ENCODE measurements around the gene TTC38.

The TTC38 gene

GRCh38 chr22:46319319-46319718 lies 51.5 kb downstream of the TTC38 start:
- Histone ChIP-seq H3K27me3 (ENCODE audit: control insufficient read depth, insufficient read depth, low read length) (no peaks in the 10 kb centered on the region), H3K36me3 (ENCODE audit: control insufficient read depth, insufficient read depth, low read length) (no peaks in the 10 kb centered on the region), H3K4me2 (ENCODE audit: low read length) (no peak overlapping the region), H3K4me3 (ENCODE audit: low read depth, low read length) (no peak overlapping the region), H3K79me2 (no peaks in the 10 kb centered on the region), H2AFZ (no peak overlapping the region), H3K27ac (no peak overlapping the region), H3K9me3 (ENCODE audit: control insufficient read depth, low read length) (no peaks in the 10 kb centered on the region), H3K9ac (no peak overlapping the region), H3K4me1 (no peaks in the 10 kb centered on the region)
- no peak for TF ChIP-seq CTCF (IDR thresholded peaks at IDR 0.05)

DNA sequence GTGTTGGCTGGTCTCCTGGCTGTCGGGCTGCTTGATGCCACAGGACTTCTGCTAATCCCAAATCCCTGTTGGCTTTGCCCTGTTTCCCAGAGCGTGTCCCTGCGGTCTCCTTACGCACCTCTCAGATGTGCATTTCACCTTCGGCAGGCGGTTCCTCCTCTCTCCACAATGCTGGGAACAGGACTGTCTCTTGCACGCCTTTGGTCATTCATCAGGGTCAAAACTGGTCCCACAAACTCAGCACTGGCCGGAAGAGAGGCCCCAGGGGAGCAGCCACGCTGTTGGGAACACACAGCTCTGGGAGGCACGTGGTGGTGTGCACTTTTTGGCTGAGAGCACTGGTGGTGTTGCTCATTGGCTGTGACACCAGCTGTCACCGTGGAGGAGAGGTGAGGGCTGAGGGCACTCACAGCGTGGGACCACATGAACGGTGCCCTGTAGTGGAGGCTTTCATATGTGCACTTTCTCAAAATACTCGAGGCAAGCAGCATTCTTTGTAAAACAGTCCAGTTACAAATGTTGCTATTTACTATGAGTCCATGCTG lies 52.4 kb downstream of the TTC38 start:
- Histone ChIP-seq H2AFZ (no peak overlapping the region), H3K9me3 (ENCODE audit: control insufficient read depth, low read length) (no peaks in the 10 kb centered on the region), H3K27me3 (ENCODE audit: control insufficient read depth, insufficient read depth, low read length) (no peaks in the 10 kb centered on the region), H3K27ac (no peak overlapping the region), H3K9ac (no peak overlapping the region), H3K4me2 (ENCODE audit: low read length) (no peak overlapping the region), H3K4me1 (no peaks in the 10 kb centered on the region), H3K36me3 (ENCODE audit: control insufficient read depth, insufficient read depth, low read length) (no peaks in the 10 kb centered on the region), H3K4me3 (ENCODE audit: low read depth, low read length) (no peak overlapping the region), H3K79me2 (no peaks in the 10 kb centered on the region)
- TF ChIP-seq CTCF (IDR thresholded peaks at IDR 0.05), result no peak

DNA sequence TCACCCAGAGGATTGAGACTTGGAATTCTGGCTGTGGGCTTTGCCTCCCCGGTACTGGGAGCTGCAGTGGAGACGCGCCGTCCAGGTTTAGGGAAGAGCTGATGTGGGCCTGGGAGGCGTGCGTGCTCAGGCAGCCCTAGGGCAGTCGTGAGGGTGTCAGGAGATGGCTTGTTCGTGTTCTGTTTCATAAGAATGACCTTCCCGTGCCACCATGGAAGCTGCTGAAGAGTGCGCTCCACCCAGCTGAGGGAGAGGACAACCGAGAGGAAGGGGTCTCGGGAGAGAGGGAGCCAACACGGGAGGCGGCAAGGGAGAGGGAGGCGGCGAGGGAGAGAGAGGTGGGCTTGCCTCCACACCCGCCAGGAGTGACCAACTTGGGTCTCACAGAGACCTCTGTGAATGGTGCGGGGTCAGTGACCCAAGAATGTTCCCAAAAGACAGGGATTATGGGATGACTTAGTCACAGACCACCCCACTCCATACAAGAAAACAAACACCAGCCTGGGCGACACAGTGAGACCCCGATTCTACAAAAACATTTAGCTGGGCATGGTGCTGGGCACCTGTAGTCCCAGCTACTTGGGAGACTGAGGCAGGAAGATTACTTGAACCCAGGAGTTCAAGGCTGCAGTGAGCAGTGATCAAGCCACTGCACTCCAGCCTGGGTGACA lies 53.0 kb downstream of the TTC38 start:
- Histone ChIP-seq H3K27me3 (ENCODE audit: control insufficient read depth, insufficient read depth, low read length) (no peaks in the 10 kb centered on the region), H3K4me3 (ENCODE audit: low read depth, low read length) (no peak overlapping the region), H2AFZ (no peak overlapping the region), H3K79me2 (no peaks in the 10 kb centered on the region), H3K27ac (no peak overlapping the region), H3K36me3 (ENCODE audit: control insufficient read depth, insufficient read depth, low read length) (no peaks in the 10 kb centered on the region), H3K4me2 (ENCODE audit: low read length) (no peak overlapping the region), H3K4me1 (no peaks in the 10 kb centered on the region), H3K9ac (no peak overlapping the region), H3K9me3 (ENCODE audit: control insufficient read depth, low read length) (no peaks in the 10 kb centered on the region)
- no peak for TF ChIP-seq CTCF (IDR thresholded peaks at IDR 0.05)

DNA sequence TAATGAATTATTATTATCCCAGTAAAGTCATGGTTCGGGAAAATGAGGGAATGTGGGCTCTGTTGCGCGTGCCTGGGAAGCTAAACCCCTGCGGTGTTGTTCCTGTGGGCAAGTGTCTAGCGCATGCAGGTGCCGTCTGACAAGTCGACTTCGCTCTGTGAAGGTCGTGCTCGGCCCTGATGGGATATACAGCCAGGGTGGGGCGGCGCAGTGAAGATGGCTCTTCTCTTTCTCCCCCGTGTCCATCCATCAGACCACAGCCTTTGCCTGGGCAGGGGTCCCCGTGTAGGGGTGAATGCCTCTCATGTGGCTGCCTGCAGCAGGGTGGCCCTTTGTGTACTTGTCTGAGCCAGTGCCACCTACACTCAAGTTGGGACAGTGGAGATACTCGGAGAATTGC lies 54.9 kb downstream of the TTC38 start:
- Histone ChIP-seq H3K4me3 (ENCODE audit: low read depth, low read length) (no peak overlapping the region), H3K36me3 (ENCODE audit: control insufficient read depth, insufficient read depth, low read length) (no peaks in the 10 kb centered on the region), H3K27me3 (ENCODE audit: control insufficient read depth, insufficient read depth, low read length) (no peaks in the 10 kb centered on the region), H3K4me2 (ENCODE audit: low read length) (no peak overlapping the region), H2AFZ (no peak overlapping the region), H3K79me2 (no peaks in the 10 kb centered on the region), H3K9ac (no peak overlapping the region), H3K4me1 (no peaks in the 10 kb centered on the region), H3K9me3 (ENCODE audit: control insufficient read depth, low read length) (no peaks in the 10 kb centered on the region), H3K27ac (no peak overlapping the region)
- TF ChIP-seq CTCF (IDR thresholded peaks at IDR 0.05), result no peak

- Histone ChIP-seq H3K36me3 (ENCODE audit: control insufficient read depth, insufficient read depth, low read length) (no peaks in the 10 kb centered on the region), H3K4me1 (no peaks in the 10 kb centered on the region), H3K27ac (no peak overlapping the region), H3K79me2 (no peaks in the 10 kb centered on the region), H3K9me3 (ENCODE audit: control insufficient read depth, low read length) (no peaks in the 10 kb centered on the region), H2AFZ (no peak overlapping the region), H3K4me3 (ENCODE audit: low read depth, low read length) (no peak overlapping the region), H3K27me3 (ENCODE audit: control insufficient read depth, insufficient read depth, low read length) (no peaks in the 10 kb centered on the region), H3K4me2 (ENCODE audit: low read length) (no peak overlapping the region), H3K9ac (no peak overlapping the region)
- TF ChIP-seq CTCF (IDR thresholded peaks at IDR 0.05), result no peak
Measured at GRCh38 chr22:46323162-46323561, 55.4 kb downstream of the TTC38 start.

All from parathyroid adenoma (tissue), 2 donors.